SJSA1 (cell line): ENCODE results near the gene TIMM8B. TPM values are rescaled to one million over a fixed set of nuclear protein-coding genes. Genes with fewer than 3 reads are reported as not detected.
"Not testable (repeated sequence)": the region's sequence is repeated elsewhere in the genome, so short reads cannot be mapped to it uniquely, and the experiment has no call there.

Source experiments
- DNase-seq, 2 experiments: peaks; one replicate each; pipeline ENCODE4 v3.0.0-alpha.2; 2015 to 2020; ENCODE audit warnings: low spot score in 2 of 2, low read depth in 1 of 2
- H3K27ac ChIP-seq: fragments of 250-450 bp; sonication (Bioruptor Pico); 2 replicates; pipeline ENCODE4 v1.5.1; 2020; ENCODE audit warnings: mild to moderate bottlenecking, moderate library complexity
- H3K27me3 ChIP-seq: fragments of 250-450 bp; sonication (Bioruptor Pico); replicated peaks from 2 replicates; pipeline ENCODE4 v1.5.1; 2020; ENCODE audit warnings: mild to moderate bottlenecking, moderate library complexity
- H3K36me3 ChIP-seq: fragments of 250-450 bp; sonication (Bioruptor Pico); 2 replicates; pipeline ENCODE4 v1.5.1; 2020; ENCODE audit warnings: mild to moderate bottlenecking
- H3K4me1 ChIP-seq: fragments of 250-450 bp; sonication (Bioruptor Pico); replicated peaks from 2 replicates; pipeline ENCODE4 v1.6.1; 2021; ENCODE audit warnings: mild to moderate bottlenecking
- H3K4me3 ChIP-seq: fragments of 250-450 bp; sonication (Bioruptor Pico); 2 replicates; pipeline ENCODE4 v1.5.1; 2020; ENCODE audit warnings: mild to moderate bottlenecking
- H3K9me3 ChIP-seq: fragments of 250-450 bp; sonication (Bioruptor Pico); replicated peaks from 2 replicates; pipeline ENCODE4 v1.5.1; 2020; ENCODE audit warnings: mild to moderate bottlenecking
- total RNA-seq: library from RNA; depleted of rRNA; stranded (reverse); fragments of >200 nt; shearing (Covaris generic); gene quantifications from 2 replicates; pipeline ENCODE4 v1.2.3, GENCODE V29; 2014; rRNA removed

The TIMM8B gene
- total RNA-seq, 1 experiment from 2014 or later: 40.8 TPM

GRCh38 chr11:112050721-112051120 lies 35.8 kb downstream of the TIMM8B start:
- no peak overlapping the region for H3K27ac ChIP-seq
- H3K4me3 ChIP-seq: no peak overlapping the region
- H3K4me1 ChIP-seq: peaks cover 4% of the 10 kb centered on the region; the same call in 1 of the 2 replicates
- DNase-seq: no peak
- no peaks in the 10 kb centered on the region for H3K9me3 ChIP-seq
- H3K27me3 ChIP-seq: no peaks in the 10 kb centered on the region
- peaks cover 10% of the 10 kb centered on the region; the same call in 1 of the 2 replicates for H3K36me3 ChIP-seq

- Histone ChIP-seq H3K27me3 (no peaks in the 10 kb centered on the region), H3K4me1 (peaks cover 4% of the 10 kb centered on the region; the same call in 1 of the 2 replicates), H3K36me3 (peaks cover 10% of the 10 kb centered on the region; the same call in 1 of the 2 replicates), H3K4me3 (no peak overlapping the region), H3K9me3 (no peaks in the 10 kb centered on the region), H3K27ac (no peak overlapping the region)
- DNase-seq: no peak
These were observed 36.8 kb downstream of the TIMM8B start for GRCh38 chr11:112049777-112050176.

GRCh38 chr11:112048256-112048655 lies 38.3 kb downstream of the TIMM8B start:
- not testable (repeated sequence) for DNase-seq
- peaks cover 13% of the 10 kb centered on the region; the same call in 1 of the 2 replicates for H3K36me3 ChIP-seq

GRCh38 chr11:112046647-112047046 lies 39.9 kb downstream of the TIMM8B start:
- not testable (repeated sequence) for H3K4me1 ChIP-seq, H3K9me3 ChIP-seq, DNase-seq, H3K27ac ChIP-seq, H3K4me3 ChIP-seq, H3K27me3 ChIP-seq
- 0 out of 2 replicates have a peak, but pooled peaks cover 13% of the 10 kb centered on the region for H3K36me3 ChIP-seq

More at GRCh38 chr11:112048256-112048655, 38.3 kb downstream of the TIMM8B start:
- not testable (repeated sequence) for H3K4me3 ChIP-seq, H3K27me3 ChIP-seq, H3K9me3 ChIP-seq, H3K27ac ChIP-seq, H3K4me1 ChIP-seq

GRCh38 chr11:112044961-112045360 lies 41.6 kb downstream of the TIMM8B start:
- DNase-seq: no peak
- H3K36me3 ChIP-seq: 0 out of 2 replicates have a peak, but pooled peaks cover 13% of the 10 kb centered on the region
- no peaks in the 10 kb centered on the region for H3K9me3 ChIP-seq
- H3K27ac ChIP-seq: no peak overlapping the region
- peaks cover 9% of the 10 kb centered on the region for H3K4me1 ChIP-seq
- no peak overlapping the region for H3K4me3 ChIP-seq
- H3K27me3 ChIP-seq: no peaks in the 10 kb centered on the region

GRCh38 chr11:112042961-112043304 lies 43.6 kb downstream of the TIMM8B start:
- Histone ChIP-seq H3K4me3 (no peak overlapping the region), H3K4me1 (peaks cover 4% of the 10 kb centered on the region; the same call in 1 of the 2 replicates), H3K36me3 (peaks cover 7% of the 10 kb centered on the region; the same call in 1 of the 2 replicates), H3K9me3 (no peaks in the 10 kb centered on the region), H3K27ac (no peak overlapping the region), H3K27me3 (no peaks in the 10 kb centered on the region)
- DNase-seq: no peak

GRCh38 chr11:112042161-112042960 lies 44.2 kb downstream of the TIMM8B start:
- H3K36me3 ChIP-seq: peaks cover 7% of the 10 kb centered on the region; the same call in 1 of the 2 replicates
- H3K4me3 ChIP-seq: no peak overlapping the region
- H3K9me3 ChIP-seq: no peaks in the 10 kb centered on the region
- no peaks in the 10 kb centered on the region for H3K27me3 ChIP-seq
- peaks cover 4% of the 10 kb centered on the region; the same call in 1 of the 2 replicates for H3K4me1 ChIP-seq
- no peak overlapping the region for H3K27ac ChIP-seq
- DNase-seq: no peak

GRCh38 chr11:112037527-112037926 lies 49.0 kb downstream of the TIMM8B start:
- no peak overlapping the region for H3K27ac ChIP-seq
- H3K4me1 ChIP-seq: peaks cover 4% of the 10 kb centered on the region; the same call in 1 of the 2 replicates
- DNase-seq: no peak
- no peaks in the 10 kb centered on the region for H3K9me3 ChIP-seq
- no peaks in the 10 kb centered on the region for H3K27me3 ChIP-seq
- H3K4me3 ChIP-seq: no peak overlapping the region
- H3K36me3 ChIP-seq: peaks cover 3% of the 10 kb centered on the region; the same call in 1 of the 2 replicates

Other genes starting within 250 kb of the TIMM8B start
- 22.9 and 24.9 TPM in 2 replicates for gene ALG9, start 215.2 kb downstream of the TIMM8B start, total RNA-seq
- gene FDXACB1, start 207.6 kb downstream of the TIMM8B start, total RNA-seq: 2.5 and 3.7 TPM in 2 replicates
- gene CFAP68, start 207.2 kb downstream of the TIMM8B start, total RNA-seq: 1.7 and 8.6 TPM in 2 replicates
- gene CRYAB, start 175.0 kb downstream of the TIMM8B start, total RNA-seq: 0.97 and 3.1 TPM in 2 replicates
- gene HSPB2, start 174.0 kb downstream of the TIMM8B start, total RNA-seq: not detected in 2 replicates
- not detected in 2 replicates for gene C11orf52, start 167.8 kb downstream of the TIMM8B start, total RNA-seq
- gene DIXDC1, start 149.4 kb downstream of the TIMM8B start, total RNA-seq: 8.4 and 10.3 TPM in 2 replicates
- gene DLAT, start 61.3 kb downstream of the TIMM8B start, total RNA-seq: 18.4 and 26.6 TPM in 2 replicates
- gene PIH1D2, start 12.7 kb downstream of the TIMM8B start, total RNA-seq: 0.19 and 2.6 TPM in 2 replicates
- gene NKAPD1, start 12.5 kb downstream of the TIMM8B start, total RNA-seq: 13.5 and 24.4 TPM in 2 replicates
- gene SDHD, start 117 bp upstream of the TIMM8B start, total RNA-seq: 52.2 and 92.2 TPM in 2 replicates
- 1.2 and 2.1 TPM in 2 replicates for gene IL18, start 77.3 kb upstream of the TIMM8B start, total RNA-seq
- 0.16 TPM in 1 of 2 replicates, not detected in the other for gene TEX12, start 80.6 kb upstream of the TIMM8B start, total RNA-seq
- gene BCO2, start 88.8 kb upstream of the TIMM8B start, total RNA-seq: 0.42 TPM in 1 of 2 replicates, not detected in the other
- 55.7 and 67.4 TPM in 2 replicates for gene PTS, start 139.7 kb upstream of the TIMM8B start, total RNA-seq
- gene PLET1, start 174.1 kb upstream of the TIMM8B start, total RNA-seq: not detected in 2 replicates